ENCODE measurements around the gene LRRC7.

Gene LRRC7

GRCh38 chr1:69834336-69834735 lies 266.6 kb downstream of the LRRC7 start:
- no peak for DNase-seq (ENCODE audit: low read depth)
- TF ChIP-seq CTCF (conservative IDR thresholded peaks at IDR 0.05; ENCODE audit: low read depth, low read length): no peak
- no peak overlapping the region for H3K4me3 ChIP-seq (ENCODE audit: low read length)

- no peak for TF ChIP-seq CTCF (conservative IDR thresholded peaks at IDR 0.05; ENCODE audit: low read depth, low read length)
These were observed 268.2 kb downstream of the LRRC7 start for GRCh38 chr1:69835955-69836354.

GRCh38 chr1:69836971-69837636 lies 269.4 kb downstream of the LRRC7 start:
- DNase-seq (ENCODE audit: low read depth): peak; percentile 55
- no peak for TF ChIP-seq CTCF (conservative IDR thresholded peaks at IDR 0.05; ENCODE audit: low read depth, low read length)
- no peak overlapping the region for H3K4me3 ChIP-seq (ENCODE audit: low read length)

More at GRCh38 chr1:69835955-69836354, 268.2 kb downstream of the LRRC7 start:
- DNase-seq (ENCODE audit: low read depth): no peak
- H3K4me3 ChIP-seq (ENCODE audit: low read length): no peak overlapping the region

- H3K4me3 ChIP-seq (ENCODE audit: low read length): no peak overlapping the region
- no peak for TF ChIP-seq CTCF (conservative IDR thresholded peaks at IDR 0.05; ENCODE audit: low read depth, low read length)
- DNase-seq (ENCODE audit: low read depth): no peak
These were observed 274.6 kb downstream of the LRRC7 start for GRCh38 chr1:69842326-69842725.

- no peak for TF ChIP-seq CTCF (conservative IDR thresholded peaks at IDR 0.05; ENCODE audit: low read depth, low read length)
- no peak for DNase-seq (ENCODE audit: low read depth)
- H3K4me3 ChIP-seq (ENCODE audit: low read length): no peak overlapping the region
These were observed 277.9 kb downstream of the LRRC7 start for GRCh38 chr1:69845655-69846054.

- H3K4me3 ChIP-seq (ENCODE audit: low read length): no peak overlapping the region
- no peak for TF ChIP-seq CTCF (conservative IDR thresholded peaks at IDR 0.05; ENCODE audit: low read depth, low read length)
- DNase-seq (ENCODE audit: low read depth): no peak
These were observed 278.5 kb downstream of the LRRC7 start for GRCh38 chr1:69846267-69846666.

GRCh38 chr1:69847670-69848069 lies 279.9 kb downstream of the LRRC7 start:
- DNase-seq (ENCODE audit: low read depth): no peak
- no peak overlapping the region for H3K4me3 ChIP-seq (ENCODE audit: low read length)
- TF ChIP-seq CTCF (conservative IDR thresholded peaks at IDR 0.05; ENCODE audit: low read depth, low read length): no peak
